Smooth muscle cell (in vitro differentiated cells): ENCODE results near the gene ANTKMT. TPM values are rescaled to one million over a fixed set of nuclear protein-coding genes. Genes with fewer than 3 reads are reported as not detected.

Source experiments
- DNase-seq: peaks from one replicate; lab custom pipeline; 2025; ENCODE audit not compliant: unreplicated experiment; lab: John Stamatoyannopoulos, UW
- H2AFZ ChIP-seq: fragments of 200-600 bp; sonication (generic); 2 replicates; pipeline ENCODE4 v1.6.0; 2016; ENCODE audit warnings: antibody characterized with exemption, low read depth, mild to moderate bottlenecking
- H3F3A ChIP-seq: fragments of 200-600 bp; sonication (generic); 2 replicates; pipeline ENCODE4 v1.6.0; 2017; ENCODE audit warnings: antibody characterized with exemption, low read depth
- H3K27ac ChIP-seq: fragments of 200-600 bp; sonication (generic); 2 replicates; pipeline ENCODE4 v1.5.1; 2016; ENCODE audit warnings: low read depth, mild to moderate bottlenecking
- H3K27me3 ChIP-seq: fragments of 200-600 bp; sonication (generic); 2 replicates; pipeline ENCODE4 v1.6.1; 2016; ENCODE audit warnings: low read depth, mild to moderate bottlenecking
- H3K36me3 ChIP-seq: fragments of 200-600 bp; sonication (generic); 2 replicates; pipeline ENCODE4 v1.5.1; 2016; ENCODE audit warnings: low read depth
- H3K4me1 ChIP-seq: fragments of 200-600 bp; sonication (generic); 2 replicates; pipeline ENCODE4 v1.5.1; 2016; ENCODE audit warnings: low read depth
- H3K4me2 ChIP-seq: fragments of 200-600 bp; sonication (generic); 2 replicates; pipeline ENCODE4 v1.6.0; 2016; ENCODE audit warnings: mild to moderate bottlenecking
- H3K4me3 ChIP-seq: fragments of 200-600 bp; sonication (generic); 2 replicates; pipeline ENCODE4 v1.5.1; 2016; ENCODE audit warnings: mild to moderate bottlenecking
- H3K79me2 ChIP-seq: fragments of 200-600 bp; sonication (generic); 2 replicates; pipeline ENCODE4 v1.6.0; 2016; ENCODE audit warnings: low read depth, mild to moderate bottlenecking
- H3K9ac ChIP-seq: fragments of 200-600 bp; sonication (generic); 2 replicates; pipeline ENCODE4 v1.6.0; 2016; ENCODE audit warnings: low read depth
- H3K9me3 ChIP-seq: fragments of 200-600 bp; sonication (generic); replicated peaks from 2 replicates; pipeline ENCODE4 v1.5.1; 2016; ENCODE audit warnings: low read depth
- H4K20me1 ChIP-seq: fragments of 200-600 bp; sonication (generic); 2 replicates; pipeline ENCODE4 v1.6.0; 2016; ENCODE audit warnings: low read depth
- WGBS: methylation state at CpG from one replicate; pipeline ENCODE4 v1.1.7; 2016; ENCODE audit warnings: low lambda C conversion rate; 5-methylcytosine and 5-hydroxymethylcytosine counted together
- polyA plus RNA-seq: library from polyadenylated mRNA; unstranded; fragments of >200 nt; fragmentation: Nextera tagmentation; extraction: Ambion mirVana; gene quantifications from 2 replicates; pipeline ENCODE4 v1.2.1, GENCODE V29; 2016
- total RNA-seq: library from RNA; depleted of rRNA; stranded (reverse); fragments of >200 nt; gene quantifications from 2 replicates; pipeline ENCODE4 v1.2.3, GENCODE V29; 2014
- TF ChIP-seq, protein P1 (sequence below): fragments of 200-600 bp; sonication (generic); IDR thresholded peaks from 2 replicates; pipeline ENCODE4 v1.5.1; 2017; ENCODE audit warnings: borderline replicate concordance, mild to moderate bottlenecking, antibody characterized with exemption; ENCODE audit not compliant: insufficient read depth, poor library complexity, severe bottlenecking

ANTKMT gene
- total and polyA plus RNA-seq, 2 experiments from 2014 or later = 15.6 to 39.8 TPM

DNA sequence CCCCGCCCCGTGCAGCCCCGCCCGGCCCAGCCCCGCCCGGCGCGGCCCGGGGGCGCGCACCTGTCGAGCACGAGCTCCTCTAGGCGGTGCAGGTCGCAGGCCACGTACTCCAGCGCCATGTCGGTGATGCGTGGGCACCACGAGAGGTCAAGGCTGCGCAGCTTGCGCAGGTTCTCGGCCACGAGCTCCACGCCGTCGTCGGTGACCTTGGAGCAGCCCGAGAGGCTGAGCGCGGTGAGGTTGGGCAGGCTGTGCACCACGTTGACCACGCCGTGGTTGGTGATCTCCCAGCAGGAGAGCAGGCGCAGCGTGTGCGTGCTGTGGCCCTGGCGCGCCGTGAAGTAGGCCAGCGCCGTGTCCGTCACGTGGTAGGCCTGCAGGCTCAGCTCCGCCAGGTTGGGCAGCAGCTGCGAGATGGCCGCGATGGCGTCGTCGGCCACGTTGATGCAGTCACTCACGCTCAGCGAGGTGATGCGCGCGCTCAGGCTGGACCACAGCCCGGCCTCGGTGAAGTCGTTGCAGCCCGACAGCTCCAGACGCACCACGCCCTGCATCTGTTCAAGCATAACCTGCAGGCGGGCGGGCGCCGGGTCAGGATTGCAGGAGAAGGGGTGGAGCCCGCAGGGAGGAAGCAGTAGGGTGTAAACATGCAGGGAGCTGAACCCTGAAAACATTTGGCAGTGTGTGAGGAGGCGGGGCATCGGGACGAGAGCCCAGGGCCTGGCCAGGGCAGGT lies 25.4 kb upstream of the ANTKMT start:
- 15% methylated on average over 60 of the region's 71 CpGs for WGBS
- Histone ChIP-seq H3K27me3 (peaks cover 83% of the 10 kb centered on the region), H3K4me2 (peak overlapping the region; percentile 31)

DNA sequence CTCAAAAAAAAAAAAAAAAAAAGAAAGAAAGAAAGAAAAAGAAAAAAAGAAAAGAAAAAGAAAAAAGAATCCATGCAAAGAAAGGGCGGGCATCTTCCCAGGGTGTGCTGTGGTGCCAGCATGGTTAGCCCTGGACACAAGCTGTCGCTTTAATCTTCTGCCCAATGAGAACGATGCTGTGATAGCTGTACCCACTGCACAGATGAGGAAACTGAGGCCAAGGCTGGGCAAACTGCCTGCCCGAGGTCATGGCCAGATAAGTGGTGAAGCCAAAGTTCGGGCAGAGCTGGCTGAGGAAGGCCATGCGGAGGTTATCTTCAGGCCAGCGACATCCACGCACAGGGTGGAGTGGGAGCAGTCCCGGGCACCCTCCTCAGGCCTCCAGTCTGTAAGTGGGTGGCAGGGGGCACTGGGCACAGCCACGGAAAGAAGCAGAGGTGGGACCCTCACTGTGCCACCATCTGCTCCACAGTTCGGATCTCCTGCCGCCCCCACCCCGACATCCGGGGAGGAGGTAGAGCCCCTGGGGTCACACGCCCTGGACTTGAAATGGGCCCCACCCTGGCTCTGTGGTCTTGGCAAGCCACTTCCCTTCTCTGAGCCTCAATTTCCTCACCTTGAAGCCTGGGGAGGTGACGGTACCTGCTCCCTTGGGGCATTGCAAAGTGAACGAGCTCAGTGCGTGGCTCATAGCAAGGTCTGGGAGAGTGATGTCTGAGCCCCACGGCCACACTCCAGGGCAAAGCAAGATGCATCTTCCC lies 21.9 kb upstream of the ANTKMT start:
- Histone ChIP-seq H4K20me1 (peaks cover 7% of the 10 kb centered on the region), H2AFZ (no peak overlapping the region), H3K9ac (no peak overlapping the region), H3K9me3 (no peaks in the 10 kb centered on the region), H3K4me3 (no peak overlapping the region), H3K27ac (no peak overlapping the region), H3K36me3 (no peaks in the 10 kb centered on the region), H3K27me3 (peaks cover 88% of the 10 kb centered on the region), H3K4me1 (peaks cover 6% of the 10 kb centered on the region), H3F3A (no peaks in the 10 kb centered on the region), H3K79me2 (no peaks in the 10 kb centered on the region), H3K4me2 (no peak overlapping the region)
- WGBS = 86% methylated on average over 19 of the region's 19 CpGs
- no peak for DNase-seq
- TF ChIP-seq, protein P1, sequence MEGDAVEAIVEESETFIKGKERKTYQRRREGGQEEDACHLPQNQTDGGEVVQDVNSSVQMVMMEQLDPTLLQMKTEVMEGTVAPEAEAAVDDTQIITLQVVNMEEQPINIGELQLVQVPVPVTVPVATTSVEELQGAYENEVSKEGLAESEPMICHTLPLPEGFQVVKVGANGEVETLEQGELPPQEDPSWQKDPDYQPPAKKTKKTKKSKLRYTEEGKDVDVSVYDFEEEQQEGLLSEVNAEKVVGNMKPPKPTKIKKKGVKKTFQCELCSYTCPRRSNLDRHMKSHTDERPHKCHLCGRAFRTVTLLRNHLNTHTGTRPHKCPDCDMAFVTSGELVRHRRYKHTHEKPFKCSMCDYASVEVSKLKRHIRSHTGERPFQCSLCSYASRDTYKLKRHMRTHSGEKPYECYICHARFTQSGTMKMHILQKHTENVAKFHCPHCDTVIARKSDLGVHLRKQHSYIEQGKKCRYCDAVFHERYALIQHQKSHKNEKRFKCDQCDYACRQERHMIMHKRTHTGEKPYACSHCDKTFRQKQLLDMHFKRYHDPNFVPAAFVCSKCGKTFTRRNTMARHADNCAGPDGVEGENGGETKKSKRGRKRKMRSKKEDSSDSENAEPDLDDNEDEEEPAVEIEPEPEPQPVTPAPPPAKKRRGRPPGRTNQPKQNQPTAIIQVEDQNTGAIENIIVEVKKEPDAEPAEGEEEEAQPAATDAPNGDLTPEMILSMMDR = no peak

More for the DNA sequence above, 25.4 kb upstream of the ANTKMT start:
- DNase-seq = no peak
- H3K9ac ChIP-seq = no peak overlapping the region
- H3F3A ChIP-seq = no peaks in the 10 kb centered on the region
- H3K4me3 ChIP-seq = no peak overlapping the region
- TF ChIP-seq, protein P1 = no peak
- no peaks in the 10 kb centered on the region for H3K36me3 ChIP-seq
- no peak overlapping the region for H3K27ac ChIP-seq
- peaks cover 6% of the 10 kb centered on the region for H3K4me1 ChIP-seq
- H4K20me1 ChIP-seq = no peaks in the 10 kb centered on the region
- no peaks in the 10 kb centered on the region for H3K9me3 ChIP-seq
- no peaks in the 10 kb centered on the region for H3K79me2 ChIP-seq
- H2AFZ ChIP-seq = no peak overlapping the region

DNA sequence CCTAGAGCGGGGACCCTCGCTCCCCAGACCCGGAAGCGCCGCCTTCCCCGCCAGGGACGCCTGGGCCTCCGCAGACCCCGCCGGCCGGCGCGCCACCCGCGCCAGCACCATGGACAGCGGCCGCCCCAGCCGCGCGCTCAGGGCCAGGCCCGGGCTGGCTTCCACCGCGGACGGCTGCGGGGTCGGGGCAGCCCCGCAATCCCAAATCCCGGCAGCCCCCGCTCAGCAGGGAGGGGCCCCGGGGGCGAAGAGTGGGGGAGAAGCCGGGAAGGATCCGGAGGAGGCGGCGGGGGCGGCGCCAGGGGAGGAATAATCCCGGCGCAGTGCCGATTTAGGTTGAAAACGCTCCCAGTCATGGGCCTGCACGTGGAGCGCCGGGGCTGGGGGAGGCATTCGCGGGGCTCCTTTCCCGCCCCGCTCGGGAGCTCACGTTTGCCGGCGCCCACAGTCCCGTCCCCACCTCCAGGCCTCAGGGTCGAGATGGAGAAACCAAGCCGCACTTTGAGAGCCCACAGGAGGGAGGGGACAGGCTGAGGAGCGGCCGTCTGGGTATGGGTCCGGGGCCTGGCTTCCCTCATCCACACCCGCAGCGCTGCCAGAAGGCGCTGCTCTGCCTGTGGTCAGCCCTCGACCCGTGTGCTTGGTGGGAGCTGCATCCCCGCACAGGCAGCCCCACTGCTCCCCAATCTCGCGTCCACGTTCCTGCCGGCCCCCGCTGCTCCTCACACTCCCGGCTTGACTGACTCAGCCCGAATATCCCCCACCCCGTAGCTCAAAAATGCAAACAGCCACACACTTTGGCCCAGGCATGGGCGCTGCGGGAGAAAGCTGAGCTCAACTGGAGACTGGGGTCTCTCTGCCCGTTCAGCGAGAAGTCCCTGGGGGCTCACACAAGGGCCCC lies 20.0 kb upstream of the ANTKMT start:
- DNase-seq = peak; percentile 13
- H3K9me3 ChIP-seq = no peaks in the 10 kb centered on the region
- no peak overlapping the region for H2AFZ ChIP-seq
- no peak overlapping the region for H3K4me3 ChIP-seq
- H3K4me1 ChIP-seq = no peaks in the 10 kb centered on the region
- 14% methylated on average over 69 of the region's 76 CpGs for WGBS
- peak overlapping the region; percentile 72 for H3K4me2 ChIP-seq
- H3K27me3 ChIP-seq = peaks cover 85% of the 10 kb centered on the region
- no peak overlapping the region for H3K27ac ChIP-seq
- no peak overlapping the region for H3K9ac ChIP-seq
- no peaks in the 10 kb centered on the region for H3F3A ChIP-seq
- TF ChIP-seq, protein P1 = no peak
- H4K20me1 ChIP-seq = peaks cover 7% of the 10 kb centered on the region
- H3K36me3 ChIP-seq = no peaks in the 10 kb centered on the region
- no peaks in the 10 kb centered on the region for H3K79me2 ChIP-seq
